ENCODE results near the gene HSPA1L. TPM values are rescaled to one million over a fixed set of nuclear protein-coding genes. Genes with fewer than 3 reads are reported as not detected.

HSPA1L gene
- total RNA-seq, 4 donors from 2014 or later: 0.48 to 3.0 (median 1.9) TPM

GRCh38 chr6:31781244-31782125 lies 33.6 kb downstream of the HSPA1L start:
- TF ChIP-seq CTCF (IDR thresholded peaks at IDR 0.05): no peak
- no peak for ATAC-seq (ENCODE audit: low FRiP score)
- no peak for DNase-seq (ENCODE audit: low spot score)

DNA sequence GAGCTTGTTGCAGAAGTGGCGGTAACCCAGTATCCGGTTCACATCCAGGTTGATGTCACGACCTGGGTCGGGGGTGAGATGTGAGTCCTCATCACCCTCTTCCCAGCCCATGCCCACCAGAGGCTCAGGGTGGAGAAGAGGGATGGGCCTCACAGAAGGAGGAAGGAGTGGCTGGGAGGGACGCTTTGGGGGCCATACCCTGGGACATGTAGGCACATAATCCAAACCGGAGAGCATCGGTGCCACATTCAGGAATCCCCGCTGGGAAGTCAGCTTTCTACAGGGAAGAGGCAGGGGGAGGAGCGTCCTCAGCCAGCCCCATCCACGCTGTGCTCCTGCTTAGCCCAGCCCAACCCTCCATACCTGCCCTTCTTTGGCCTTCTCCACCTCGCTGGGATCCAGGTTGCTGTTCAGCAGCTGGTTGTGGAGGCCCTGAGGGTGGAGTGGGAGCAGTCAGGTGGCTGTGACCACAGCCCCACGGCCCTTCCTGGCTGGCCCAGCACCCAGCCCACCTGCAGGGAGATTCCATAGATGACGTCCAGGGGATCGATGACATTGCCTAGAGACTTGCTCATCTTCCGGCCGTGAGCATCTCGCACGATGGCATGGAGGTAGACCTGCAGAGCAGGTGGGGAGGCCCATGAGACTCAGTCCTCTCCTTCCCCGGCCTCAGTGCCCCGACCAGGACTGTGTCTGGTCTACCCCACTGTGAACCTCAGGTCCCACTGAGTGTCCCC lies 34.4 kb downstream of the HSPA1L start:
- ATAC-seq (ENCODE audit: low FRiP score) (no peak), DNase-seq (ENCODE audit: low spot score) (no peak)
- TF ChIP-seq CTCF (IDR thresholded peaks at IDR 0.05): no peak

GRCh38 chr6:31779908-31780307 lies 35.2 kb downstream of the HSPA1L start:
- DNase-seq (ENCODE audit: low spot score) (no peak), ATAC-seq (ENCODE audit: low FRiP score) (no peak)
- TF ChIP-seq CTCF (IDR thresholded peaks at IDR 0.05): no peak

- no peak for ATAC-seq (ENCODE audit: low FRiP score)
- DNase-seq (ENCODE audit: low spot score): no peak
- no peak for TF ChIP-seq CTCF (IDR thresholded peaks at IDR 0.05)
Observed at GRCh38 chr6:31778999-31779885, 35.8 kb downstream of the HSPA1L start.

DNA sequence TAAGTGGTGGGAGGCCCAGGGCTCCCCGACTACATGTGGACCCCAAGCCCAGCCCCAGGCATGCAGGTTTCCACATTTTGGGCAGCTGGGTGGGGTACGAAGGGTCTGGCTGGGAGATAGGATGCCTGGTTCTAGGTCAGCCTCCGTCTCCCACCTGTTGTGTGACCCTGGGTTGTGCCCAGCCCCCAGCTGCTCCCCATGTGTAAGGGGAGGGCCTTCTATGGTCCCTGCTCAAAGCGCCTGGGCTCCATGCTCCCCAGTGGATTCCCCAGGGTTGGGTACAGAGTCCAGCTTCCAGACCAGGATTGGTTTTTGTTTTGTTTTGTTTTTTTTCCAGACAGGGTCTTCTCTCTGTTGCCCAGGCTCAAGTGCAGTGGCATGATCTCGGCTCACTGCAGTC lies 36.9 kb downstream of the HSPA1L start:
- no peak for TF ChIP-seq CTCF (IDR thresholded peaks at IDR 0.05)
- no peak for DNase-seq (ENCODE audit: low spot score)
- ATAC-seq (ENCODE audit: low FRiP score): no peak

DNA sequence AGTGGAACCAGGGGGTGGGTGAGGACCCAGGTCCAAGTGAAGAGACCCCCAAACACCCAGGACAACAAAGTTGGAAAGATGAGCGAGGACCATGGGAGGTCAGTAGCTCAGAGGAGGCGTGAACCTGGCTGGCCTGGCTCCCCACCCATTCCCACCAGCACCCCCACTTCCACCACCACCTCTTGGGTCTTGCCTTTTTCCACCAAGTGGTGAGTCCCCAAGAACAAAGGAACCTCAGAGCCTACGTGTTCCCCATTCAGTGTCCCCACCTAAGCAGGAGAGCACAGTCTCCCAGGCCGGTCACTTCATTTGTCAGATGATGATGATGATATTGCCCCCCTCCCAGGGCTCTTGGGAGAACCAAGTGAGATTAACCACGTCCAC lies 37.4 kb downstream of the HSPA1L start:
- ATAC-seq (ENCODE audit: low FRiP score): no peak
- no peak for TF ChIP-seq CTCF (IDR thresholded peaks at IDR 0.05)
- no peak for DNase-seq (ENCODE audit: low spot score)
